ENCODE data around the gene CD8B.

CD8B gene

DNA sequence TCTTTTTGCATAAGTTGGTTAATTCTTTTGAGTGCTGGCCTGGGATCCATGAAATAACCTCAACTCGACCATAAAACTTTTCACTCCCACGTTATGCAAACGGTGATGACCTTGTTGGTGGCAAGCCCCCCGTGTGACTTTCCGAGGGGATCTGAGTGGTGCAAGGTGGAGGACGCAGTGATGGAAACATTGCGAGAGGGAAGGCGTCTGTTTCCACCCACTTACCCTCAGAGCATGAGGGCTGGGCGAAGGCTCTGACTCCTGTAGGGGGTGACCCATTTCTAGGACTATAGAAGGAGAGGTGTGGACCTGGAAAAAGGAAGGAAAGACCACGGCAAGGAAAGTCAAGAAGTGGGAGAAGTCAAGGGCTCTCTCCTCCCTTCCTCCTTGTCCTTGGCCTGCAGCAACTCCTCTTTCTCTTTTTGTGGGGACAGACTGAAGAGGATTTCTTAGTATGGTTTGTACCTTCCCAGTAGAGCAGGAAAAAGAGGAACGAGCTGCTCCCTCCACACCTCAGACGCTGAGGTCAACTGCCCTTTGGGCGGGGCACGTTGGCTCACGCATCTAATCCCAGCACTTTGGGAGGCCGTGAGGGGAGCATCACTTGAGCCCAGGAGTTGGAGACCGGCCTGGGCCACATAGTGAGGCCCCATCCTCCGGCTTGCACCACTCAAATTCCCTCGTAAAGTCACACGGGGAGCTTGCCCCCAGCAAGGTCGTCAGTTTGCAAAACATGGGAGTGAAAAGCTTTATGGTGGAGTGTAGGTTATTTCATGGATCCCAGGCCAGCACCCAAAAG is 55.4 kb downstream of the CD8B start:
- DNase-seq (ENCODE audit: low spot score), result no peak

- no peak for DNase-seq (ENCODE audit: low spot score)
Observed at GRCh38 chr2:86800856-86801567, 60.7 kb downstream of the CD8B start.

- no peak for DNase-seq (ENCODE audit: low spot score)
Observed at GRCh38 chr2:86794861-86795260, 66.8 kb downstream of the CD8B start.

DNA sequence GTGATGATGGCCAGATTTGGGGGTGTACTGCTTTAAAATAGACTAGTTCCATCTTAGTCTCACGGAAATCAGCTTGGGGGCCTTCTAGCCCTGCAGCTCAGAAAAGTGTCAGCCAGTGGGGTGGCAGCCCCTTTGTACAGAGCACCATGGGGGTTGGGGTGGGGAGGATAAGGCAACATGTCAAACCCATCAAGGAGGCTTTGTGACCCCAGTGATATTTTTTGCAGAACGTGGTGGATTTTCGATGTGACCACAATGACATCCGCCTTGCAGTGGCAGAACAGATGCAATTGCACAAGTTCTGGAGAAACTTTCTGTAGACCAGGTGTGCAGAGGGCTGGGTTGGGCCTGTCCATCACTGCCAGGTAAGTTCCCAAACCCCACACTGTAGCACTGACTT is 67.9 kb downstream of the CD8B start:
- DNase-seq (ENCODE audit: low spot score), result no peak

GRCh38 chr2:86791573-86791972 is 70.1 kb downstream of the CD8B start:
- DNase-seq (ENCODE audit: low spot score), result peak; percentile 20

DNA sequence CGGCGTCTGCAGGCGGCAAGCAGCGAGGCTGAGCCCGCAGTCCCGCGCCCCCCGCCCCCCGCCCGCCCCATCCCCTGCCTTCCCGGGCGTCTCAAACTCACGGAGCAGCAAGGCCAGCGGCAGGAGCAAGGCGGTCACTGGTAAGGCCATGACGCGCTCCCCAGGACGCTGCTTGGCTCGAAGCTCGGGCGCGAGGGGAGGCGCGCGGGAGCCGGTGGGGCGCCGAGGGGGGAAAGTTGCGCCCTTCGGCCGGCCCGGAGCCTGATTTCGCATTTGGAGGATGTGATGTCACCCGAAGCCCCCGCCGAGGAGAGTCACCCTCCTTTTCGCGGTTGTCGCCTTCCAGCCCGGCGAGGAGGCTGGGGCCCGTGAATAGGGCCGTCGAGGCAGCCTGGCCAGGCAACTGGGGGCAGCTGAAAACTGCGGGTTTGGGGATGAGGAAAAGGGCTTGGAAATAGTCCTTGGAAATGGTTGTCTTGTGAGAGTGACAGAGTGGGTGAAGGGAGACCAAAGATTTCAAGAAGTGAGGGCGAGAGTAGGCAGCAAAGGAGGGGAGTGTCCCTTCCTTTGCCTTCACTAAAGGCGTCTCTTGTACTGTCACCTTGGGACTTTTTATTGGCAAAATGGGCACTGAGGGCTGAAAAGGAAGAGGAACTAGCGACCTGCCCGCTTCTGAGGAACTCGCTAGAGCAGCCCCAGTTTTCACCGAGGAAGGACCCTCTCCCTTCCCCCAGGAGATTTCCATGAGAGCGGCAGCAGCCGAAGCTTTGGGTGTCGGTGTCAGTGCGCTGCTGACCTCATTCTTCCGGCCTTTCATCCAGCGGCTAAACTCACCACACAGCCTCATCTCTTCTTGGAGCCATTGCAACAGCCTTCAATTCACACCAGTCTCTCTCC is 70.8 kb downstream of the CD8B start, which contains the start of gene CD8A:
CD8A (minus strand) TSS at position 238 of the 897 bp plus-strand sequence; CDS start at position 150, 88 bp downstream.
- no peak for DNase-seq (ENCODE audit: low spot score)

- DNase-seq (ENCODE audit: low spot score), result no peak
Observed at GRCh38 chr2:86790134-86790675, 71.5 kb downstream of the CD8B start.

GRCh38 chr2:86789687-86790133 is 72.0 kb downstream of the CD8B start:
- no peak for DNase-seq (ENCODE audit: low spot score)

- DNase-seq (ENCODE audit: low spot score), result no peak
Observed at GRCh38 chr2:86788881-86789686, 72.6 kb downstream of the CD8B start.

- DNase-seq (ENCODE audit: low spot score), result no peak
Observed at GRCh38 chr2:86788165-86788564, 73.5 kb downstream of the CD8B start.

GRCh38 chr2:86787736-86788135 is 74.0 kb downstream of the CD8B start:
- no peak for DNase-seq (ENCODE audit: low spot score)

GRCh38 chr2:86786001-86786536 is 75.6 kb downstream of the CD8B start:
- no peak for DNase-seq (ENCODE audit: low spot score)

- no peak for DNase-seq (ENCODE audit: low spot score)
Observed at GRCh38 chr2:86785456-86785855, 76.2 kb downstream of the CD8B start.

- DNase-seq (ENCODE audit: low spot score), result no peak
Observed at GRCh38 chr2:86783615-86784339, 77.9 kb downstream of the CD8B start.

DNA sequence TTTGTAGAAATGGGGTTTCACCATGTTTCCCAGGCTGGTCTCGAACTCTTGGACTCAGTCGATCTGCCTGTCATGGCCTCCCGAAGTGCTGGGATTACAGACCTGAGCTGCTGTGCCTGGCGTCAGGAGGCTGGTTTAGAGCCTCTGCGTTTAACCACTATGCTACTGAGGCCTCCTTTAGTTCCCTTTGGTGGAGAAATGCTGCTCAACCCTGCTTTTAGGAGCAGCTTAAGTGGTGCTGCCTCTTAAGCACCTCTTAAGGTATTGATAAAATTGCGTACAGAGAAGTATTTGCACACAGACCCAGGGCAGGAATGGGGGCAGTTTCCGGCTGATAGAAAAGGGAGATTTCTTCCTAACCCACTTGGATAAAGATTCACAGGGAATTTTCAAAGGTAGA is 78.9 kb downstream of the CD8B start:
- DNase-seq (ENCODE audit: low spot score), result no peak

- DNase-seq (ENCODE audit: low spot score), result no peak
Observed at GRCh38 chr2:86781363-86781762, 80.3 kb downstream of the CD8B start.

- no peak for DNase-seq (ENCODE audit: low spot score)
Observed at GRCh38 chr2:86779971-86780370, 81.7 kb downstream of the CD8B start.

GRCh38 chr2:86778957-86779356 is 82.7 kb downstream of the CD8B start:
- DNase-seq (ENCODE audit: low spot score), result no peak

DNA sequence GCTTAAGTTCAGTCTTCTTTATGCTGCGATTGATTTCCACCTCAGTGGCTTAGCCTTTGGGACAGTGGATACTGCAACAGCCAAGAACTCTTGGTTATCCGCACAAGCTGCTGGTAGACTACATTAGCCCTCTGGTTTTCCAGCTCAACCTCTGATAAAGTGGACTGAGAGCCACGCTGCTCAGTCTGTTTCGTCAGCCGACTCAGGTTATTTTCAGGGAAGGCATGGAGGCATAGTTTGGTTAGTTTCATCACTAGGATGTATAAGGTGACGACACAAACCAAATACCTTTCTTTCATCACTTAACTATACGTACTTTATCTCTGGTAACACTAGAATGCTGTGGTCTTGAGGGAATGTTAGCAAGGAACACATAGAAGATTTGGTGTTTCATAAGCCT is 85.2 kb downstream of the CD8B start:
- DNase-seq (ENCODE audit: low spot score), result no peak

GRCh38 chr2:86775338-86775737 is 86.3 kb downstream of the CD8B start:
- no peak for DNase-seq (ENCODE audit: low spot score)

All from SK-N-DZ (cell line).